ENCODE results near the gene SMIM21. TPM values are rescaled to one million over a fixed set of nuclear protein-coding genes. Genes with fewer than 3 reads are reported as not detected.

Gene SMIM21
- total RNA-seq, 2 experiments from 2014 or later = not detected

DNA sequence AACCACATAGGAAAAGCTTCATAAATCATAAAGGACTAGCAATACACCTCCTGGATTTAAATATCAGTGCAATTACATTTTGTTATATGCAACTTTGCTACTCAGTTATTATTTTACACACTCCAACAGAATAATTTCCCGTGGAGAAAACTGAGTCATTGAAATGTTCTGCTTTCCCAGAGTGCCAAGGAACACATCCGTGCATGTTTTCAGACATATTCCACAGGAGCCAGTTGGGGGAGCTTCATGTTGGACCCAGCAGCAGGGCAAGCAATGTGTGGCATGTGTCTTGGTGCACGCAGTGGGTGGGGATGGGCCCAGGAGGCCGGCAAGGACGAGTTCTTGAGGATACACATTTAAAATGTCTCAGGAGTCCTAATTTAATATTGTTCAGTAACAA lies 14.4 kb upstream of the SMIM21 start:
- Mint-ChIP-seq H3K4me3 (no peak overlapping the region), H3K27me3 (peaks cover 25% of the 10 kb centered on the region), H3K36me3 (no peaks in the 10 kb centered on the region), H3K27ac (no peak overlapping the region), H3K4me1 (peaks cover 7% of the 10 kb centered on the region), H3K9me3 (no peaks in the 10 kb centered on the region)
- no peak for DNase-seq

GRCh38 chr18:75439348-75439747 lies 11.8 kb upstream of the SMIM21 start:
- no peak overlapping the region for H3K27ac Mint-ChIP-seq
- no peaks in the 10 kb centered on the region for H3K36me3 Mint-ChIP-seq
- no peak for DNase-seq
- H3K27me3 Mint-ChIP-seq = peaks cover 31% of the 10 kb centered on the region
- H3K4me3 Mint-ChIP-seq = no peak overlapping the region
- no peaks in the 10 kb centered on the region for H3K9me3 Mint-ChIP-seq
- peaks cover 7% of the 10 kb centered on the region for H3K4me1 Mint-ChIP-seq

GRCh38 chr18:75438891-75439290 lies 11.4 kb upstream of the SMIM21 start:
- Mint-ChIP-seq H3K9me3 (no peaks in the 10 kb centered on the region), H3K4me1 (peaks cover 4% of the 10 kb centered on the region), H3K27ac (no peak overlapping the region), H3K27me3 (peaks cover 29% of the 10 kb centered on the region), H3K4me3 (no peak overlapping the region), H3K36me3 (no peaks in the 10 kb centered on the region)
- no peak for DNase-seq

GRCh38 chr18:75437979-75438378 lies 10.5 kb upstream of the SMIM21 start:
- peaks cover 28% of the 10 kb centered on the region for H3K27me3 Mint-ChIP-seq
- no peaks in the 10 kb centered on the region for H3K9me3 Mint-ChIP-seq
- no peaks in the 10 kb centered on the region for H3K36me3 Mint-ChIP-seq
- no peak for DNase-seq
- no peak overlapping the region for H3K27ac Mint-ChIP-seq
- H3K4me3 Mint-ChIP-seq = no peak overlapping the region
- no peaks in the 10 kb centered on the region for H3K4me1 Mint-ChIP-seq

DNA sequence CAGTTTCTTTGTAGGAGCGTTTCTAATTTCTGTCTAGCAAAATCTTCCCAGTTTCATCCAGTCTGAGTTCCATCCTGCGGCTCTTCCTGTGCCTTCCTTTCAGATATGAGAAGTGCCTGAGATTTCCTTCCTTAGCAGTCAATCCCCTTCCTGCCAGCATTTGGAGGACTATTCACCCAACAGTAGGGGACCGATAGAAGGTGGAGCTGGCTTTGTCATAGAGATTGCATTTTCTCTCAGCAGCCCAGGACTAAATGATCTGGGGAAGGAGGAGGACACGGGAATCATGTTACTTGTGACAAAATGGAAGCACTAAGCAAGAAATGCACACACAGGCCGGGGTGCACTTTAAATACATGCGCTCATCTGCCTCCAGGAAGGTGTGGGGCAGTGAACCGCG lies 5.6 kb upstream of the SMIM21 start:
- H3K9me3 Mint-ChIP-seq = no peaks in the 10 kb centered on the region
- no peak for DNase-seq
- H3K36me3 Mint-ChIP-seq = no peaks in the 10 kb centered on the region
- no peaks in the 10 kb centered on the region for H3K4me1 Mint-ChIP-seq
- H3K27ac Mint-ChIP-seq = no peak overlapping the region
- H3K27me3 Mint-ChIP-seq = peaks cover 15% of the 10 kb centered on the region
- no peak overlapping the region for H3K4me3 Mint-ChIP-seq

DNA sequence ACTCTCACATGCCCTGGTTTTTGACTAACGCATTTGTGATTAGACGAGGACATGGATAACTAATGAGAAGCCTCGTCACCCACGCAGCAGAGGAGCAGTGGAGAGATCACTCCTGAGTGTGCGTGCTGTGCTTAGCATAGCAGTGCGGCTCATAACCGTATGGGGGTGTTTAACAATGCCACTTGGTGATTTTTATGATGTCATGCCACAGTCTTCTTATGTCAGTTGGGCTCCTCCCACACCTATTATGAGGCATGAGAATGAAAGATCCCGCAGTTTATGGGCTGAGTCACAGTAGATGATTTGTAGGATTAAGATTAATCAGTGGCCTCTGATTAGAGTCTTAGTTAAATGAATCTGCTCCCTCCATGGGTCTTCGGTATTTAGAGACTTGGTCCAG lies 2.5 kb upstream of the SMIM21 start:
- Mint-ChIP-seq H3K27me3 (peaks cover 15% of the 10 kb centered on the region), H3K4me3 (no peak overlapping the region), H3K36me3 (no peaks in the 10 kb centered on the region), H3K27ac (no peak overlapping the region), H3K4me1 (no peaks in the 10 kb centered on the region), H3K9me3 (no peaks in the 10 kb centered on the region)
- DNase-seq = no peak

DNA sequence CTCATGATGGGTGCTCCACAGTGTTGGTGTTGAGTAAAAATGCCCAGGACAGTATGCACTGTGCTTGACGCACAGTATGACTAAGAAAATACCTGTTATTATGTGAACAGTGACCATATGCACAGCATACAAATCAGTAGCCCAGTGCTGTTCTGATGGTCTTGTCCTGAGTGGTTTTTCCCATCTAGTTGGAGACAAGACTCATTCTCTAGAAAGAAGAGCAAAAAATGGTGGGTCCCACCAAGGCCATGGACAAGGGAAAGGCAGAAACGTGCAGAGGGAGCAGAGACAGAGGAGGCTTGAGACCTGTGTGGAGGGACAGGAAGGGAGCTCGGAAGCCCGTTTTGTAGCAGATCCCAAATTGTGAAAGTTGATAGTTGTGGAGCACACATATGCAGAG lies 987 bp upstream of the SMIM21 start:
- H3K36me3 Mint-ChIP-seq = no peaks in the 10 kb centered on the region
- no peak overlapping the region for H3K4me3 Mint-ChIP-seq
- no peak overlapping the region for H3K27ac Mint-ChIP-seq
- no peak for DNase-seq
- no peaks in the 10 kb centered on the region for H3K4me1 Mint-ChIP-seq
- H3K27me3 Mint-ChIP-seq = peaks cover 9% of the 10 kb centered on the region
- H3K9me3 Mint-ChIP-seq = no peaks in the 10 kb centered on the region

DNA sequence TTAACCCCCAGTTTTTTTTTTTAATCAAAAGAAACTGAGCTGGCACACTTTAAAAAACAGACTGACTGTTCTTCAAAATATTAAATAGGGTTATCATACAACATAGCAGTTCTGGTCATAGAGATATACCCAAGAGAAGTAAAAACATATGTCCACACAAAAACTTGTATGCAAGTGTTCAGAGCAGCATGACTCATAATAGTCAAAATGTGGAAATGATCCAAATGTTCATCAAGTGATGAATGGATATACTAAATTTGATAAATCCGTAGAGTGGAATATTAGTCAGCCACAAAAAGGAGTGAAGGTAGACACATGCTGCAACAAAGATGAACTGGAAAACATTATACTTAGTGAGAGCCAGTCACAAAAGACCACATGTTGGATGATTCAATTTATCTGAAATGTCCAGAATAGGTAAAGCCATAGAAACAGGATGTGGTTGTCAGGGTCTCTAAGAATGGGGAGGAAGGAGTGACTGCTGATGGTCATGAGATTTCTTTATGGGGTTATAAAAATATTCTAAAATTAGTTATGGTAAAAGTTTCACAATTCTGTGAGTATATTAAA lies 5.1 kb downstream of the SMIM21 start:
- no peak overlapping the region for H3K4me3 Mint-ChIP-seq
- no peaks in the 10 kb centered on the region for H3K36me3 Mint-ChIP-seq
- H3K9me3 Mint-ChIP-seq = no peaks in the 10 kb centered on the region
- H3K4me1 Mint-ChIP-seq = no peaks in the 10 kb centered on the region
- no peak overlapping the region for H3K27ac Mint-ChIP-seq
- H3K27me3 Mint-ChIP-seq = peaks cover 5% of the 10 kb centered on the region
- DNase-seq = no peak

DNA sequence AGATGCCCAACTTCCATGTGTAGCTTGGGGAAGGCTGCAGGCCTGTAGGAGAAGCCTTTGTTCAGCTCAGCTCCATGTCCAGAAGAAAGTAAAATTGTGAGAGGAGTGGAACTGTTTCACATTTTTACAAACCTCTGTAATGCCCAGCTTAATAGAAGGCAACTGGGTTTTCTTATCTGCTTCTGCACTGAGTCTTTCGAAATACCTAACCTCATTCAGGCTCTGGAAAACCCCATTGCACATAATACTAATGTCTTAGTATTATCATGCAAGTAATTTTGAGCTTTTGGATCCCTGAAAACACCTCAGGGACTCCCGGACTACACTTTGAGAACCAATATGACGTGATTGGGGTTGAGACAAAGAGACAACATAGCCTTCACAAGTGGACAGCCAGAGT lies 5.8 kb downstream of the SMIM21 start:
- Mint-ChIP-seq H3K9me3 (no peaks in the 10 kb centered on the region), H3K36me3 (no peaks in the 10 kb centered on the region), H3K27me3 (peaks cover 9% of the 10 kb centered on the region)

GRCh38 chr18:75418293-75419005 lies 9.1 kb downstream of the SMIM21 start:
- Mint-ChIP-seq H3K4me1 (no peaks in the 10 kb centered on the region), H3K36me3 (no peaks in the 10 kb centered on the region), H3K27ac (no peak overlapping the region), H3K4me3 (no peak overlapping the region), H3K9me3 (no peaks in the 10 kb centered on the region), H3K27me3 (peaks cover 11% of the 10 kb centered on the region)
- DNase-seq = no peak

More for the DNA sequence above, 5.8 kb downstream of the SMIM21 start:
- H3K4me1 Mint-ChIP-seq = no peaks in the 10 kb centered on the region
- H3K4me3 Mint-ChIP-seq = no peak overlapping the region
- no peak overlapping the region for H3K27ac Mint-ChIP-seq
- no peak for DNase-seq

DNA sequence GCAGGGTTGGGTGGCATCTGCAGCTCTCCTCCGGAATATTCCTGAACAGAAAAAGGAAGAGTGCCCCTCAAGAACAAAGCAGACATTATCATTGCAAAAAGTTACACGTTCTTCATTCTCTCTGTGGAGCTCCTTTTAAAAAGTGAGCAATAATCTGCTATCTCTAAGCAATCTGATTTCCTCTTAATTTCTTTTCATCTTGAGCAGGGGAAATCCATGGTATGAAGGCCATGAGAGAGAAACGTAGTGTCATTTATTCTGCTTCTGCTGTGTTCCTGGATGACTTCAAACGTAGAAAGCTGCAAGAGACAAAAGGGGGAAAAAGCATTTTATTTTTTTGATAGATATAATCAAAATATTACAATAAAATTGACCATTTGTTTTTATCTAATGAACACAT lies 16.9 kb downstream of the SMIM21 start:
- Mint-ChIP-seq H3K4me3 (no peak overlapping the region), H3K27me3 (peaks cover 6% of the 10 kb centered on the region), H3K27ac (no peak overlapping the region), H3K4me1 (peaks cover 8% of the 10 kb centered on the region), H3K9me3 (no peaks in the 10 kb centered on the region), H3K36me3 (no peaks in the 10 kb centered on the region)
- DNase-seq = no peak

- Mint-ChIP-seq H3K27ac (no peak overlapping the region), H3K4me3 (no peak overlapping the region), H3K4me1 (peaks cover 8% of the 10 kb centered on the region), H3K36me3 (no peaks in the 10 kb centered on the region), H3K27me3 (peaks cover 6% of the 10 kb centered on the region), H3K9me3 (no peaks in the 10 kb centered on the region)
- DNase-seq = no peak
Observed at GRCh38 chr18:75409806-75410205, 17.7 kb downstream of the SMIM21 start.

- peak; percentile 41 for DNase-seq
- Mint-ChIP-seq H3K9me3 (no peaks in the 10 kb centered on the region), H3K27ac (no peak overlapping the region), H3K4me1 (peaks cover 8% of the 10 kb centered on the region), H3K4me3 (no peak overlapping the region), H3K27me3 (peaks cover 9% of the 10 kb centered on the region), H3K36me3 (no peaks in the 10 kb centered on the region)
Observed at GRCh38 chr18:75408554-75409506, 18.7 kb downstream of the SMIM21 start.

DNA sequence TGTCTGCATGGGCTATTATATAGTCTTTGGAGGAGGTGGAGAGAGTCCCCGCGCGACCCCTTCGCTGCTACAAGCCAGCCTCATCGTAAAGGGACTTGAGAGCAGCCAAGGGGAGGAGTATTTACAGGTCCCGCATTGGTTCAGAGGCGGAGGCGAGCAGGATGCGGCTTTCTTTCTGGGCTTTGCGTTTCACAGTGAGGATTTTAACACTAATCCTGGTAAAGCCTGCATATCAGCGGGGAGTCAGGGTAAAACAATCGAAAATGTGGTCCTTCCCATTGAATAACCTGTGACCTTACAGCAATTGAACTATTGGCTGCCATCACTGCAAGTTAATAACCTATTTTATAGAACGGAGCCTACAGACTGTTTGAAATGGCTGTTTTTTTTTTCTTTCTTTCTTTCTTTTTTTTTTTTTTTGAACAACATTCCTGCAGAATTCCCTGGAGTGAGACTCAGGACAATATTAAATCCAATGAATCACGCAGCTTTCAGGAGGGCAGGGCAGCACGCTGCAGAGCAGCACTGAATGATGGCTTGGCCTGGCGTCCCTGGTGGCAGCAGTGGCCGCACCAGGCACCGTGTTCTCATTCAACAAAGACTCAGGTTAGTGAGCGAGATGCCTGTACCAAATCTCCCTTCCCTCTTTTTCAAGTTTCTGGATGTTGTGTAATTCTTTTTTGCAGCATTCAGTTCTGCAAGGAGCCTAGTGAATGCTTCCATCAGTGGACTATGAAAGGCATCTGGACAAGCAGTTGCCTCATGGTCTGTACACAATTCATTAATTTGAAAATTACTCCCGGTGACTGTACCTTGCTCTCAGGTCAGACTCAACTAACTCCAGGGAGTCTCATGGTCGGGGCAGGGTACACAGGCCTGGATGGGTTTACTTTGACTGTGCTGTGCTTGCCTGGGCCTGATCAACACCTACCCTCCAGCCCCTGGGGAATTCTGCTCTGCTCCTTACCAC lies 19.8 kb downstream of the SMIM21 start:
- Mint-ChIP-seq H3K4me1 (peaks cover 8% of the 10 kb centered on the region), H3K4me3 (no peak overlapping the region), H3K36me3 (no peaks in the 10 kb centered on the region), H3K9me3 (no peaks in the 10 kb centered on the region), H3K27ac (no peak overlapping the region), H3K27me3 (peaks cover 4% of the 10 kb centered on the region)
- no peak for DNase-seq
